ENCODE results near the gene TAS2R60.

DNA sequence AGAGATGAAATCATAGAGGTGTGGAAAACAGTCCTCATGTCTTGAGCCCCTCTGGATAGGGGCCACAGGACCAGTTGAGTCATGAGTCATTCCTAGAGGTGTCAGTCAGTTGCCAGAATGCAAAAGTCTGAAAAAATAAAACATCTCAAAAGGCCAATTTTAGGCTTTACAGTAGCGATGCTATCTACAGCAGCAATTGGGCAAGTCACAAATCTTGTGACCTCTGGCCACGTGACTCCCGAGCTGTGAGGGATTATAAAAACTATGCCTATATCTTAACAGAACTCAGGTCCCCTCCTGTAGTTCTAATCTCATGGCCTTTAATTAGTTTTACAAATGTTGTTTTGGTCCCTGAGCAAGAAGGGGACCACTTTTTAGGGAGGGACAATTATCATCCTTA lies 18.8 kb downstream of the TAS2R60 start:
- TF ChIP-seq TCF7 (CRISPR knock-in tag; IDR thresholded peaks at IDR 0.05; ENCODE audit: low read depth) (no peak), ZBTB21 (CRISPR knock-in tag; IDR thresholded peaks at IDR 0.05; ENCODE audit: borderline replicate concordance) (no peak), NR2C2 (CRISPR knock-in tag; IDR thresholded peaks at IDR 0.05) (no peak), KAT7 (CRISPR knock-in tag; IDR thresholded peaks at IDR 0.05; ENCODE audit: borderline replicate concordance) (no peak), MXD4 (CRISPR knock-in tag; IDR thresholded peaks at IDR 0.05; ENCODE audit: borderline replicate concordance) (no peak), HMGXB4 (CRISPR knock-in tag; IDR thresholded peaks at IDR 0.05) (no peak), CBFB (CRISPR knock-in tag; IDR thresholded peaks at IDR 0.05; ENCODE audit: low read depth) (no peak), CREB1 (CRISPR knock-in tag; IDR thresholded peaks at IDR 0.05) (no peak), ZNF317 (CRISPR knock-in tag; IDR thresholded peaks at IDR 0.05; ENCODE audit: borderline replicate concordance, low read depth) (no peak)
- TF ChIP-seq, protein P1, sequence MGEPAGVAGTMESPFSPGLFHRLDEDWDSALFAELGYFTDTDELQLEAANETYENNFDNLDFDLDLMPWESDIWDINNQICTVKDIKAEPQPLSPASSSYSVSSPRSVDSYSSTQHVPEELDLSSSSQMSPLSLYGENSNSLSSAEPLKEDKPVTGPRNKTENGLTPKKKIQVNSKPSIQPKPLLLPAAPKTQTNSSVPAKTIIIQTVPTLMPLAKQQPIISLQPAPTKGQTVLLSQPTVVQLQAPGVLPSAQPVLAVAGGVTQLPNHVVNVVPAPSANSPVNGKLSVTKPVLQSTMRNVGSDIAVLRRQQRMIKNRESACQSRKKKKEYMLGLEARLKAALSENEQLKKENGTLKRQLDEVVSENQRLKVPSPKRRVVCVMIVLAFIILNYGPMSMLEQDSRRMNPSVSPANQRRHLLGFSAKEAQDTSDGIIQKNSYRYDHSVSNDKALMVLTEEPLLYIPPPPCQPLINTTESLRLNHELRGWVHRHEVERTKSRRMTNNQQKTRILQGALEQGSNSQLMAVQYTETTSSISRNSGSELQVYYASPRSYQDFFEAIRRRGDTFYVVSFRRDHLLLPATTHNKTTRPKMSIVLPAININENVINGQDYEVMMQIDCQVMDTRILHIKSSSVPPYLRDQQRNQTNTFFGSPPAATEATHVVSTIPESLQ (CRISPR knock-in tag; IDR thresholded peaks at IDR 0.05): no peak
- TF ChIP-seq, protein P2, sequence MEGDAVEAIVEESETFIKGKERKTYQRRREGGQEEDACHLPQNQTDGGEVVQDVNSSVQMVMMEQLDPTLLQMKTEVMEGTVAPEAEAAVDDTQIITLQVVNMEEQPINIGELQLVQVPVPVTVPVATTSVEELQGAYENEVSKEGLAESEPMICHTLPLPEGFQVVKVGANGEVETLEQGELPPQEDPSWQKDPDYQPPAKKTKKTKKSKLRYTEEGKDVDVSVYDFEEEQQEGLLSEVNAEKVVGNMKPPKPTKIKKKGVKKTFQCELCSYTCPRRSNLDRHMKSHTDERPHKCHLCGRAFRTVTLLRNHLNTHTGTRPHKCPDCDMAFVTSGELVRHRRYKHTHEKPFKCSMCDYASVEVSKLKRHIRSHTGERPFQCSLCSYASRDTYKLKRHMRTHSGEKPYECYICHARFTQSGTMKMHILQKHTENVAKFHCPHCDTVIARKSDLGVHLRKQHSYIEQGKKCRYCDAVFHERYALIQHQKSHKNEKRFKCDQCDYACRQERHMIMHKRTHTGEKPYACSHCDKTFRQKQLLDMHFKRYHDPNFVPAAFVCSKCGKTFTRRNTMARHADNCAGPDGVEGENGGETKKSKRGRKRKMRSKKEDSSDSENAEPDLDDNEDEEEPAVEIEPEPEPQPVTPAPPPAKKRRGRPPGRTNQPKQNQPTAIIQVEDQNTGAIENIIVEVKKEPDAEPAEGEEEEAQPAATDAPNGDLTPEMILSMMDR (IDR thresholded peaks at IDR 0.05): no peak
- TF ChIP-seq, protein P3, sequence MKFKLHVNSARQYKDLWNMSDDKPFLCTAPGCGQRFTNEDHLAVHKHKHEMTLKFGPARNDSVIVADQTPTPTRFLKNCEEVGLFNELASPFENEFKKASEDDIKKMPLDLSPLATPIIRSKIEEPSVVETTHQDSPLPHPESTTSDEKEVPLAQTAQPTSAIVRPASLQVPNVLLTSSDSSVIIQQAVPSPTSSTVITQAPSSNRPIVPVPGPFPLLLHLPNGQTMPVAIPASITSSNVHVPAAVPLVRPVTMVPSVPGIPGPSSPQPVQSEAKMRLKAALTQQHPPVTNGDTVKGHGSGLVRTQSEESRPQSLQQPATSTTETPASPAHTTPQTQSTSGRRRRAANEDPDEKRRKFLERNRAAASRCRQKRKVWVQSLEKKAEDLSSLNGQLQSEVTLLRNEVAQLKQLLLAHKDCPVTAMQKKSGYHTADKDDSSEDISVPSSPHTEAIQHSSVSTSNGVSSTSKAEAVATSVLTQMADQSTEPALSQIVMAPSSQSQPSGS (CRISPR knock-in tag; IDR thresholded peaks at IDR 0.05; ENCODE audit: borderline replicate concordance, low read depth): no peak
- TF ChIP-seq, protein P4, sequence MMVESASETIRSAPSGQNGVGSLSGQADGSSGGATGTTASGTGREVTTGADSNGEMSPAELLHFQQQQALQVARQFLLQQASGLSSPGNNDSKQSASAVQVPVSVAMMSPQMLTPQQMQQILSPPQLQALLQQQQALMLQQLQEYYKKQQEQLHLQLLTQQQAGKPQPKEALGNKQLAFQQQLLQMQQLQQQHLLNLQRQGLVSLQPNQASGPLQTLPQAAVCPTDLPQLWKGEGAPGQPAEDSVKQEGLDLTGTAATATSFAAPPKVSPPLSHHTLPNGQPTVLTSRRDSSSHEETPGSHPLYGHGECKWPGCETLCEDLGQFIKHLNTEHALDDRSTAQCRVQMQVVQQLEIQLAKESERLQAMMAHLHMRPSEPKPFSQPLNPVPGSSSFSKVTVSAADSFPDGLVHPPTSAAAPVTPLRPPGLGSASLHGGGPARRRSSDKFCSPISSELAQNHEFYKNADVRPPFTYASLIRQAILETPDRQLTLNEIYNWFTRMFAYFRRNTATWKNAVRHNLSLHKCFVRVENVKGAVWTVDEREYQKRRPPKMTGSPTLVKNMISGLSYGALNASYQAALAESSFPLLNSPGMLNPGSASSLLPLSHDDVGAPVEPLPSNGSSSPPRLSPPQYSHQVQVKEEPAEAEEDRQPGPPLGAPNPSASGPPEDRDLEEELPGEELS (CRISPR knock-in tag; IDR thresholded peaks at IDR 0.05): no peak

Measured in WTC11 (cell line).